Chondrocyte (in vitro differentiated cells): Measurements from ENCODE around the gene SLC41A3. TPM values are rescaled to one million over a fixed set of nuclear protein-coding genes. Genes with fewer than 3 reads are reported as not detected.

Experiments used
- DNase-seq: peaks from one replicate; pipeline ENCODE4 v3.0.0; 2021; ENCODE audit warnings: mixed read lengths, low spot score
- H3K27ac Mint-ChIP-seq: one replicate; pipeline ENCODE4 v1.8.0; 2021; ENCODE audit warnings: mild to moderate bottlenecking, moderate library complexity, mixed read lengths; ENCODE audit not compliant: unreplicated experiment
- H3K27me3 Mint-ChIP-seq: 2 replicates; pipeline ENCODE4 v1.8.0; 2021; ENCODE audit warnings: low read depth, mixed read lengths
- H3K36me3 Mint-ChIP-seq: 2 replicates; pipeline ENCODE4 v1.8.0; 2021; ENCODE audit warnings: low read depth, mixed read lengths
- H3K4me1 Mint-ChIP-seq: 2 replicates; pipeline ENCODE4 v1.8.0; 2021; ENCODE audit warnings: low read depth, mild to moderate bottlenecking, mixed read lengths
- H3K4me3 Mint-ChIP-seq: one replicate; pipeline ENCODE4 v1.8.0; 2021; ENCODE audit warnings: mild to moderate bottlenecking, moderate library complexity, mixed read lengths; ENCODE audit not compliant: unreplicated experiment
- H3K9me3 Mint-ChIP-seq: 2 replicates; pipeline ENCODE4 v1.8.0; 2021; ENCODE audit warnings: low read depth, mixed read lengths
- CTCF ChIP-seq: fragments of 200-600 bp; sonication (generic); IDR thresholded peaks from 2 replicates; pipeline ENCODE4 v1.5.0; 2021; ENCODE audit warnings: antibody characterized with exemption, mild to moderate bottlenecking, moderate library complexity
- total RNA-seq: library from RNA; stranded (reverse); gene quantifications from 3 replicates; pipeline ENCODE4 v1.2.1, GENCODE V29; 2021

SLC41A3 gene
- total RNA-seq, 1 donor from 2014 or later: 43.2 TPM

- peaks cover 8% of the 10 kb centered on the region for H3K9me3 Mint-ChIP-seq
- no peak overlapping the region for H3K27ac Mint-ChIP-seq
- H3K4me1 Mint-ChIP-seq: no peaks in the 10 kb centered on the region
- no peak overlapping the region for H3K4me3 Mint-ChIP-seq
- DNase-seq: no peak
- no peaks in the 10 kb centered on the region for H3K27me3 Mint-ChIP-seq
- no peak for TF ChIP-seq CTCF
- H3K36me3 Mint-ChIP-seq: peaks cover 19% of the 10 kb centered on the region
These were observed 59.7 kb downstream of the SLC41A3 start for GRCh38 chr3:126024049-126024854.

- peaks cover 8% of the 10 kb centered on the region for H3K9me3 Mint-ChIP-seq
- DNase-seq: no peak
- no peaks in the 10 kb centered on the region for H3K27me3 Mint-ChIP-seq
- no peak for TF ChIP-seq CTCF
- peaks cover 17% of the 10 kb centered on the region for H3K36me3 Mint-ChIP-seq
- H3K4me3 Mint-ChIP-seq: no peak overlapping the region
- H3K4me1 Mint-ChIP-seq: no peaks in the 10 kb centered on the region
- H3K27ac Mint-ChIP-seq: no peak overlapping the region
These were observed 60.5 kb downstream of the SLC41A3 start for GRCh38 chr3:126023390-126023789.

- Mint-ChIP-seq H3K4me1 (no peaks in the 10 kb centered on the region), H3K4me3 (no peak overlapping the region), H3K9me3 (peaks cover 7% of the 10 kb centered on the region), H3K36me3 (peaks cover 16% of the 10 kb centered on the region), H3K27ac (no peak overlapping the region), H3K27me3 (no peaks in the 10 kb centered on the region)
- TF ChIP-seq CTCF: no peak
- no peak for DNase-seq
These were observed 61.1 kb downstream of the SLC41A3 start for GRCh38 chr3:126022741-126023359.

- Mint-ChIP-seq H3K27ac (no peak overlapping the region), H3K27me3 (no peaks in the 10 kb centered on the region), H3K4me3 (no peak overlapping the region), H3K4me1 (no peaks in the 10 kb centered on the region), H3K9me3 (no peaks in the 10 kb centered on the region), H3K36me3 (peaks cover 9% of the 10 kb centered on the region)
- no peak for TF ChIP-seq CTCF
- DNase-seq: no peak
These were observed 62.2 kb downstream of the SLC41A3 start for GRCh38 chr3:126021702-126022101.

GRCh38 chr3:126021224-126021623 lies 62.7 kb downstream of the SLC41A3 start:
- peaks cover 7% of the 10 kb centered on the region for H3K36me3 Mint-ChIP-seq
- no peak overlapping the region for H3K4me3 Mint-ChIP-seq
- H3K27ac Mint-ChIP-seq: no peak overlapping the region
- DNase-seq: no peak
- no peaks in the 10 kb centered on the region for H3K27me3 Mint-ChIP-seq
- H3K4me1 Mint-ChIP-seq: no peaks in the 10 kb centered on the region
- TF ChIP-seq CTCF: no peak
- no peaks in the 10 kb centered on the region for H3K9me3 Mint-ChIP-seq
